ENCODE results near the gene ABLIM1. TPM values are rescaled to one million over a fixed set of nuclear protein-coding genes. Genes with fewer than 3 reads are reported as not detected.

The ABLIM1 gene
- total and polyA plus RNA-seq, 2 of the 13 experiments (the other 11 are each of a cell fraction or from before 2014, with no cell fraction given) = 59.4 to 92.7 TPM

DNA sequence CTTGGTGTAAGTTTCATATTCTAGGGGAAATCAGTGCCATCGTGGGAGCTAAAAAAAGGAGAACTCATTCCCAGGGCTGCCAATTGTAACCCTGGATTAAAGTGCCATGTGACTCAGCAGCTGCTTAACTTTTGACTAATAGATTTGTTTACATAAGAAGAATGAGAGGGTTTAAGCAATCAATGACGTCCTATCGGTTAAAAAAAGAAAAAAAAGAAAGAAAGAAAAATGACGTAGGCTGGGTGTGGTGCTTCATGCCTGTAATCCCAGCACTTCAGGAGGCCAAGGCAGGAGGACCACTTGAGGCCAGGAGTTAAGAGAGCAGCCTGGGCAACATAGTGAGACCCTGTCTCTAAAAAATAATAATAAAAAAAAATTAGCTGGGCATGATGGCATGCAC, 137.6 kb downstream of the ABLIM1 start (continued):
- TF ChIP-seq, protein P1, sequence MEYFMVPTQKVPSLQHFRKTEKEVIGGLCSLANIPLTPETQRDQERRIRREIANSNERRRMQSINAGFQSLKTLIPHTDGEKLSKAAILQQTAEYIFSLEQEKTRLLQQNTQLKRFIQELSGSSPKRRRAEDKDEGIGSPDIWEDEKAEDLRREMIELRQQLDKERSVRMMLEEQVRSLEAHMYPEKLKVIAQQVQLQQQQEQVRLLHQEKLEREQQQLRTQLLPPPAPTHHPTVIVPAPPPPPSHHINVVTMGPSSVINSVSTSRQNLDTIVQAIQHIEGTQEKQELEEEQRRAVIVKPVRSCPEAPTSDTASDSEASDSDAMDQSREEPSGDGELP (IDR thresholded peaks at IDR 0.05; ENCODE audit: borderline replicate concordance, low read depth) = 0 out of 2 replicates have a peak, but pooled peaks have one; percentile 65
- TF ChIP-seq FOXA3 (CRISPR knock-in tag; IDR thresholded peaks at IDR 0.05) (peak; percentile 49), PHF20 (CRISPR knock-in tag; IDR thresholded peaks at IDR 0.05) (no peak), ZFY (CRISPR knock-in tag; IDR thresholded peaks at IDR 0.05) (no peak), REXO4 (CRISPR knock-in tag; IDR thresholded peaks at IDR 0.05; ENCODE audit: borderline replicate concordance) (no peak), PCBP2 (optimal IDR thresholded peaks at IDR 0.05; ENCODE audit: low read depth, low read length, poor library complexity, severe bottlenecking) (no peak), TEAD3 (CRISPR knock-in tag; optimal IDR thresholded peaks at IDR 0.05; ENCODE audit: borderline replicate concordance) (peak; percentile 10), RCOR2 (CRISPR knock-in tag; IDR thresholded peaks at IDR 0.05) (peak; percentile 58), ZBTB7B (CRISPR knock-in tag; IDR thresholded peaks at IDR 0.05) (no peak), ZNF816 (CRISPR knock-in tag; IDR thresholded peaks at IDR 0.05; ENCODE audit: borderline replicate concordance) (no peak), MAFG (CRISPR knock-in tag; IDR thresholded peaks at IDR 0.05) (no peak), SNAPC2 (CRISPR knock-in tag; IDR thresholded peaks at IDR 0.05) (no peak), ZNF350 (CRISPR knock-in tag; IDR thresholded peaks at IDR 0.05; ENCODE audit: borderline replicate concordance, low read depth) (no peak), SOX6 (IDR thresholded peaks at IDR 0.05) (no peak), SOX6 (CRISPR knock-in tag; IDR thresholded peaks at IDR 0.05) (no peak), FOXJ3 (CRISPR knock-in tag; IDR thresholded peaks at IDR 0.05; ENCODE audit: borderline replicate concordance) (peak; percentile 48; the same call in 1 of the 2 replicates), ZNF83 (CRISPR knock-in tag; IDR thresholded peaks at IDR 0.05; ENCODE audit: borderline replicate concordance) (no peak), NFE2L2 (IDR thresholded peaks at IDR 0.05; ENCODE audit: low read length) (peak; percentile 29; the same call in 1 of the 2 replicates), REL (CRISPR knock-in tag; conservative IDR thresholded peaks at IDR 0.05) (no peak)
- TF ChIP-seq, protein P2, sequence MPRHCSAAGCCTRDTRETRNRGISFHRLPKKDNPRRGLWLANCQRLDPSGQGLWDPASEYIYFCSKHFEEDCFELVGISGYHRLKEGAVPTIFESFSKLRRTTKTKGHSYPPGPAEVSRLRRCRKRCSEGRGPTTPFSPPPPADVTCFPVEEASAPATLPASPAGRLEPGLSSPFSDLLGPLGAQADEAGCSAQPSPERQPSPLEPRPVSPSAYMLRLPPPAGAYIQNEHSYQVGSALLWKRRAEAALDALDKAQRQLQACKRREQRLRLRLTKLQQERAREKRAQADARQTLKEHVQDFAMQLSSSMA (CRISPR knock-in tag; IDR thresholded peaks at IDR 0.05) = no peak
- TF ChIP-seq, protein P3, sequence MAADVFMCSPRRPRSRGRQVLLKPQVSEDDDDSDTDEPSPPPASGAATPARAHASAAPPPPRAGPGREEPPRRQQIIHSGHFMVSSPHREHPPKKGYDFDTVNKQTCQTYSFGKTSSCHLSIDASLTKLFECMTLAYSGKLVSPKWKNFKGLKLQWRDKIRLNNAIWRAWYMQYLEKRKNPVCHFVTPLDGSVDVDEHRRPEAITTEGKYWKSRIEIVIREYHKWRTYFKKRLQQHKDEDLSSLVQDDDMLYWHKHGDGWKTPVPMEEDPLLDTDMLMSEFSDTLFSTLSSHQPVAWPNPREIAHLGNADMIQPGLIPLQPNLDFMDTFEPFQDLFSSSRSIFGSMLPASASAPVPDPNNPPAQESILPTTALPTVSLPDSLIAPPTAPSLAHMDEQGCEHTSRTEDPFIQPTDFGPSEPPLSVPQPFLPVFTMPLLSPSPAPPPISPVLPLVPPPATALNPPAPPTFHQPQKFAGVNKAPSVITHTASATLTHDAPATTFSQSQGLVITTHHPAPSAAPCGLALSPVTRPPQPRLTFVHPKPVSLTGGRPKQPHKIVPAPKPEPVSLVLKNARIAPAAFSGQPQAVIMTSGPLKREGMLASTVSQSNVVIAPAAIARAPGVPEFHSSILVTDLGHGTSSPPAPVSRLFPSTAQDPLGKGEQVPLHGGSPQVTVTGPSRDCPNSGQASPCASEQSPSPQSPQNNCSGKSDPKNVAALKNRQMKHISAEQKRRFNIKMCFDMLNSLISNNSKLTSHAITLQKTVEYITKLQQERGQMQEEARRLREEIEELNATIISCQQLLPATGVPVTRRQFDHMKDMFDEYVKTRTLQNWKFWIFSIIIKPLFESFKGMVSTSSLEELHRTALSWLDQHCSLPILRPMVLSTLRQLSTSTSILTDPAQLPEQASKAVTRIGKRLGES (CRISPR knock-in tag; IDR thresholded peaks at IDR 0.05; ENCODE audit: borderline replicate concordance) = no peak
- TF ChIP-seq, protein P4, sequence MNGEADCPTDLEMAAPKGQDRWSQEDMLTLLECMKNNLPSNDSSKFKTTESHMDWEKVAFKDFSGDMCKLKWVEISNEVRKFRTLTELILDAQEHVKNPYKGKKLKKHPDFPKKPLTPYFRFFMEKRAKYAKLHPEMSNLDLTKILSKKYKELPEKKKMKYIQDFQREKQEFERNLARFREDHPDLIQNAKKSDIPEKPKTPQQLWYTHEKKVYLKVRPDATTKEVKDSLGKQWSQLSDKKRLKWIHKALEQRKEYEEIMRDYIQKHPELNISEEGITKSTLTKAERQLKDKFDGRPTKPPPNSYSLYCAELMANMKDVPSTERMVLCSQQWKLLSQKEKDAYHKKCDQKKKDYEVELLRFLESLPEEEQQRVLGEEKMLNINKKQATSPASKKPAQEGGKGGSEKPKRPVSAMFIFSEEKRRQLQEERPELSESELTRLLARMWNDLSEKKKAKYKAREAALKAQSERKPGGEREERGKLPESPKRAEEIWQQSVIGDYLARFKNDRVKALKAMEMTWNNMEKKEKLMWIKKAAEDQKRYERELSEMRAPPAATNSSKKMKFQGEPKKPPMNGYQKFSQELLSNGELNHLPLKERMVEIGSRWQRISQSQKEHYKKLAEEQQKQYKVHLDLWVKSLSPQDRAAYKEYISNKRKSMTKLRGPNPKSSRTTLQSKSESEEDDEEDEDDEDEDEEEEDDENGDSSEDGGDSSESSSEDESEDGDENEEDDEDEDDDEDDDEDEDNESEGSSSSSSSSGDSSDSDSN (CRISPR knock-in tag; IDR thresholded peaks at IDR 0.05) = no peak

All from HepG2 (cell line).